GM18909 (cell line): ENCODE measurements around the gene RPL27.
A peak's percentile ranks its signal among the peaks of the same experiment; 100 is the strongest.
"Not testable (repeated sequence)": the region's sequence is repeated elsewhere in the genome, so short reads cannot be mapped to it uniquely, and the experiment has no call there.

Experiments used
- ATAC-seq: cut with Tn5 transposase; IDR thresholded peaks from one replicate; pipeline ENCODE4 v1.9.1; 2021; ENCODE audit warnings: mild to moderate bottlenecking; ENCODE audit not compliant: unreplicated experiment, poor library complexity

RPL27 gene

GRCh38 chr17:42997984-42998938 lies at the start of gene RPL27:
Gene RPL27, plus strand, starts transcription at chr17:42998419. Its CDS starts 332 bp downstream, at chr17:42998751.
- ATAC-seq = peak; percentile 91

- ATAC-seq = no peak
These were observed 48.0 kb upstream of the RPL27 start for GRCh38 chr17:42950044-42950783.

- no peak for ATAC-seq
These were observed 44.5 kb upstream of the RPL27 start for GRCh38 chr17:42953669-42954068.

GRCh38 chr17:42964161-42964932 lies 33.9 kb upstream of the RPL27 start, which contains the start of gene AARSD1:
Gene AARSD1, minus strand, starts transcription at chr17:42964454. Its CDS starts 14 bp downstream, at chr17:42964440.
- ATAC-seq = peak; percentile 83

- ATAC-seq = no peak
These were observed 30.3 kb upstream of the RPL27 start for GRCh38 chr17:42967925-42968324.

- no peak for ATAC-seq
These were observed 29.1 kb upstream of the RPL27 start for GRCh38 chr17:42969001-42969581.

GRCh38 chr17:42971589-42971988 lies 26.6 kb upstream of the RPL27 start:
- no peak for ATAC-seq

- ATAC-seq = not testable (repeated sequence)
These were observed 24.9 kb upstream of the RPL27 start for GRCh38 chr17:42973323-42973722.

GRCh38 chr17:42975265-42975664 lies 23.0 kb upstream of the RPL27 start:
- no peak for ATAC-seq

- not testable (repeated sequence) for ATAC-seq
These were observed 22.5 kb upstream of the RPL27 start for GRCh38 chr17:42975701-42976100.

- no peak for ATAC-seq
These were observed 18.5 kb upstream of the RPL27 start, which contains the start of gene PTGES3L for GRCh38 chr17:42979511-42980273. Gene PTGES3L, minus strand, starts transcription at chr17:42980080. Its CDS starts 27 bp downstream, at chr17:42980053.

- peak; percentile 73 for ATAC-seq
These were observed 17.9 kb upstream of the RPL27 start, which contains the start of gene RUNDC1 for GRCh38 chr17:42980274-42980765. Gene RUNDC1, plus strand, starts transcription at chr17:42980565. Its CDS starts 12 bp downstream, at chr17:42980577.

- peak; percentile 45 for ATAC-seq
These were observed 17.3 kb upstream of the RPL27 start for GRCh38 chr17:42980766-42981397.

- ATAC-seq = no peak
These were observed 16.0 kb upstream of the RPL27 start for GRCh38 chr17:42982266-42982665.

- no peak for ATAC-seq
These were observed 13.0 kb upstream of the RPL27 start for GRCh38 chr17:42985225-42985624.

GRCh38 chr17:42989141-42989540 lies 9.1 kb upstream of the RPL27 start:
- ATAC-seq = no peak

- ATAC-seq = no peak
These were observed 8.2 kb upstream of the RPL27 start for GRCh38 chr17:42989726-42990652.
